HFFc6 (cell line): ENCODE measurements around the gene SUDS3. TPM values are rescaled to one million over a fixed set of nuclear protein-coding genes. Genes with fewer than 3 reads are reported as not detected.

Experiments used
- DNase-seq: peaks from one replicate; pipeline ENCODE4 v3.0.0-alpha.2; 2018
- H3K27ac Mint-ChIP-seq: 2 replicates; pipeline ENCODE4 v1.8.0; 2020; ENCODE audit warnings: mild to moderate bottlenecking, mixed read lengths
- H3K27me3 Mint-ChIP-seq: 2 replicates; pipeline ENCODE4 v1.8.0; 2021; ENCODE audit warnings: mild to moderate bottlenecking, moderate library complexity, mixed read lengths; ENCODE audit not compliant: insufficient read depth
- H3K36me3 Mint-ChIP-seq: 2 replicates; pipeline ENCODE4 v1.8.0; 2021; ENCODE audit warnings: low read depth, mixed read lengths
- H3K4me1 Mint-ChIP-seq: 2 replicates; pipeline ENCODE4 v1.8.0; 2020; ENCODE audit warnings: low read depth, mixed read lengths
- H3K4me3 Mint-ChIP-seq: 2 replicates; pipeline ENCODE4 v1.8.0; 2020; ENCODE audit warnings: mild to moderate bottlenecking, moderate library complexity, mixed read lengths
- H3K9me3 Mint-ChIP-seq: 2 replicates; pipeline ENCODE4 v1.8.0; 2020; ENCODE audit warnings: mild to moderate bottlenecking, mixed read lengths
- CTCF ChIP-seq: fragments of 200-600 bp; sonication (generic); IDR thresholded peaks from 2 replicates; pipeline ENCODE4 v1.5.0; 2021; ENCODE audit warnings: antibody characterized with exemption, mild to moderate bottlenecking
- total RNA-seq, 6 experiments: library from RNA; stranded (reverse); fragmentation: NEBNext Ultra II Directional; extraction: Animal tissue kit (Norgen Biotek cat#: 25700); gene quantifications; 2 replicates in 1 of 6; 3 replicates in 5 of 6; pipeline ENCODE4 v1.2.3, GENCODE V29; 2021

Gene SUDS3
- total RNA-seq, 6 experiments from 2014 or later: 20.5 to 23.4 (median 22.8) TPM

- Mint-ChIP-seq H3K9me3 (no peaks in the 10 kb centered on the region), H3K27me3 (no peaks in the 10 kb centered on the region; the same call in 1 of the 2 replicates), H3K27ac (no peak overlapping the region), H3K4me3 (no peak overlapping the region), H3K36me3 (peaks cover 54% of the 10 kb centered on the region), H3K4me1 (peaks cover 34% of the 10 kb centered on the region)
- TF ChIP-seq CTCF: no peak
- no peak for DNase-seq
These were observed 41.6 kb downstream of the SUDS3 start for GRCh38 chr12:118417942-118418341.

- no peaks in the 10 kb centered on the region; the same call in 1 of the 2 replicates for H3K27me3 Mint-ChIP-seq
- peaks cover 51% of the 10 kb centered on the region for H3K36me3 Mint-ChIP-seq
- no peak overlapping the region for H3K4me3 Mint-ChIP-seq
- H3K4me1 Mint-ChIP-seq: peaks cover 39% of the 10 kb centered on the region
- no peak for TF ChIP-seq CTCF
- H3K9me3 Mint-ChIP-seq: no peaks in the 10 kb centered on the region
- H3K27ac Mint-ChIP-seq: no peak overlapping the region
- no peak for DNase-seq
These were observed 42.2 kb downstream of the SUDS3 start for GRCh38 chr12:118418385-118419057.

- H3K36me3 Mint-ChIP-seq: peaks cover 32% of the 10 kb centered on the region
- no peak overlapping the region for H3K27ac Mint-ChIP-seq
- no peak for TF ChIP-seq CTCF
- H3K9me3 Mint-ChIP-seq: no peaks in the 10 kb centered on the region
- H3K4me3 Mint-ChIP-seq: no peak overlapping the region
- peaks cover 49% of the 10 kb centered on the region for H3K4me1 Mint-ChIP-seq
- no peaks in the 10 kb centered on the region; the same call in 1 of the 2 replicates for H3K27me3 Mint-ChIP-seq
- no peak for DNase-seq
These were observed 44.3 kb downstream of the SUDS3 start for GRCh38 chr12:118420673-118421072.

GRCh38 chr12:118424884-118425283, 48.5 kb downstream of the SUDS3 start:
- DNase-seq: no peak
- Mint-ChIP-seq H3K27ac (no peak overlapping the region), H3K4me3 (no peak overlapping the region), H3K9me3 (peaks cover 5% of the 10 kb centered on the region; the same call in 1 of the 2 replicates), H3K36me3 (peaks cover 20% of the 10 kb centered on the region), H3K27me3 (no peaks in the 10 kb centered on the region; the same call in 1 of the 2 replicates), H3K4me1 (peaks cover 43% of the 10 kb centered on the region)
- no peak for TF ChIP-seq CTCF

GRCh38 chr12:118425364-118425763, 49.0 kb downstream of the SUDS3 start:
- H3K27me3 Mint-ChIP-seq: no peaks in the 10 kb centered on the region
- no peak overlapping the region for H3K27ac Mint-ChIP-seq
- H3K36me3 Mint-ChIP-seq: peaks cover 20% of the 10 kb centered on the region
- H3K4me1 Mint-ChIP-seq: peaks cover 48% of the 10 kb centered on the region
- no peak overlapping the region for H3K4me3 Mint-ChIP-seq
- DNase-seq: no peak
- TF ChIP-seq CTCF: no peak
- H3K9me3 Mint-ChIP-seq: peaks cover 5% of the 10 kb centered on the region; the same call in 1 of the 2 replicates
